Activated CD8-positive, alpha-beta memory T cell treated with anti-CD3 and anti-CD28 coated beads for 1 hour (primary cell): ENCODE results near the gene ZDHHC1.

ENCODE experiments used
- DNase-seq, 2 donors: peaks; one replicate each; pipeline ENCODE4 v3.0.0-alpha.2; 2020; ENCODE audit warnings: low read depth in 1 of 2; ENCODE audit errors: extremely low read depth in 1 of 2

ZDHHC1 gene

GRCh38 chr16:67447508-67448076 is 31.3 kb upstream of the ZDHHC1 start:
- no peak for DNase-seq

- DNase-seq = no peak
Observed at GRCh38 chr16:67446968-67447507, 30.8 kb upstream of the ZDHHC1 start.

DNA sequence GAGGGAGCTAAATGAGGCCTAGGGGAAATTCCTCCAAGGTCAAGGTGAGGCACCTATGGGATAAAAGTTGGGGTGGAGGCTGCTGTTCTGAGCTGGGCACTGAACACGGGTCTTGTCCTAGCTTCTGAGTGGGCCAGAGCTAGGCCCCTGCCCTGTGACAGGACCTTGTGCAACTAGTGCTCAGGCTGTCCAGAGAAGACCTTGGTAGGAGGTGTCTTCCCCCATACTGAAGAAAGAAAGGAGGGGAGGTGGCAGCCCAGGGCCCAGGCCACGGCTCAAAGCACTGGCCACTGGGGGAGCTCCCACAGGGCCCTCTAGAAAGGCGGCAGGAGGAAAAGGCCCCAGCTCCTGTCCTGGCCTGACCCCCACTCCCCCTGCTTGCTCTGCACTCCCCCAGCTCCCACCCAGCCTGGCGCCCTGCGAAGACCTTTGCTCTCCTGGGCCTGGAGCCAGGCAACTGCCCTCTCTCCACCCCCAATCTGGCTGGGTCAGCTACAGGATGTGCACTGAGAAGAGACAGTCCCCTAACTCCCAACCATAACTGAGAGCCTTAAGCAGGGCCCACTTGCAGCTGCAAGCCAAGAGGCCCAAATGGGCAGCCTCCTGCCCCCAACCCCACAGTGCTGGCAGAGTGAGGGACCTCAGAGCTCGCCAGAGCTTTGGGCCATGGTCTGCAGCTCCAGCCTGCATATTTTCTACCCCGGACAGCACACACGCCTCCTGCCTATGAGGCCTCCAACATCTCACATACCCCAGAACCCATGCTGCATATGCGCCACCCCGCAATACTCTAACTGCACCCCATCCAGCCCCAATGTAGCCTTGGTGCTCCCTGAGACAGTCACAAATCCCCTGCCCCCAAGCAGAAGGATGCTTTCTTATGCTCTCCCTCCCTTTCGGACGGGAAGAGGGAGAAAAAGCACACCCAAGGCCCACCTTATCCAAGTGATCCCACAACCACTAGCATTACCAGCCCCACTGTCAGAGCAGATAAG is 29.9 kb upstream of the ZDHHC1 start:
- no peak for DNase-seq

GRCh38 chr16:67445441-67445912 is 29.2 kb upstream of the ZDHHC1 start:
- no peak for DNase-seq

DNA sequence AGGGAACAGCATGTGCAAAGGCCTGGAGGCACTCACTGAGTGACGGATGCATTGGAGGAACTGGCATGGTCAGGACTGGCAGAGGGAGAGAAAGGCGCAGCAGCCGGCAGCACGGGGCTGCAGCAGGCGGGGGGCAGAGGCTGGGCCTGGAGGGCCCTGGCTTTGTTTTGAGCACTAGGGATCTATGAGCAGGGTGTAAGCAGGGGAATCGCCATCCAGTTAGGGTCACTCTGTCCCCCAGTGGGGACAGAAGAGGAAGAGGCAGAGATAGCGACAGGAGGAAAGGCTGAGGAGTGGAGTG is 28.8 kb upstream of the ZDHHC1 start:
- no peak for DNase-seq

DNA sequence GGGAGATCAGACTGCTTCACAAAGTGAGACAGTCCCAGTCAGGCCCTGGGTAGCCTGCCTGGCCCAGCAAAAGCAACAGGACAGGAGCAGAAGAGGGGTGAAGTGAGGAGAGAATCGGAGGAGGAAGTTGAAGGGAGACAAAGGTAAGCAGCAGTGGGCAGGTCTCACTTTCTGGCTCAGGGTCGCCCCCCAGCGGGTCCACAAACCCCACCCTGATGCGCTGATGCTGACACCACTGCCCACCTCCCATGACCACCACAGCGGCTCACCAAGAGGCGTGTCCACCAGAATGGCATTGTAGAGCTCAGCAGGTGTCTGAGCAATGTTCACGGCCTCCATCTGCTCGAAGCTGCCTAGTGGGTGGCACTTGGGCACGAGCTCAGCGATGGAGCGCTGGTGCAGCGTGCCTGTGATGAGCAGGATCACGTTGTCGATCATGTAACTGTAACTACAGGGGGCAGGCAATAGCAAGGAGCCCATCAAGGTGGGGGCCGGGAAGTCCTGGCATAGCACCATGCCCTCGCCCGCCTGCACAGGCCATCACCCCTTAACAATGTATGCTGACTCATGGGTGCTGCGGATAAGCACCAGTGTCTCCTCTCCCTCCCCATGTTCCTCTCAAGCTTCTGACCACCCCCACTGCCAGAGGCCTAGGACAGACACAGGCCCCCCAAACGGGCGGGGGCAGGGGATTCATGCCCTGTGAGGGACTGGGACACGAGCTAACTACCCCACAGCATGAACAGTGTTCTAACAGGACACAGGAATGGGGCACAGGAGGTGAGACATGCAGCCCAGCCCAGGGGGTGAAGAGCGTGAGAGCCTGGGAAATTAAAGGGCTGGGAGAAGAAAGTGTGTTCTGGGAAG is 28.2 kb upstream of the ZDHHC1 start:
- no peak for DNase-seq

DNA sequence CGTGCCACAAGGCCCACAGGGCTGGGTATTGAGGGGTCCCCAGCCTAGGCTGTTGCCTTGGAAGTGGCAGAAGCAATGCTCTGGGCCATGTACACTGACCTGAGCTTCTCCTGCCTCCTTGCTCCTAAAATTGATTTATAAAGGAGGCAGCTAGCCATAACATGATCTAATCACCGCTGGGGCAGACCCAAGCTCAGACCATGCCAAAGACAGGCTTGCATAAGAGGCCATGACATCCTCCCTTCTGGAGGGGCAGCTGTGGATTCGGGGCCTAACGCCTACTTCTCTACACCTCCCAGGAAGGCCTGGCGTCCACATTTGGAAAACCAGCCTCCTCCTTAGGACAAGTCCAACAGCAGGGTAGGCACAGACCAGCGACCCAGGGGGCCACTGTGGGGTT is 27.0 kb upstream of the ZDHHC1 start:
- no peak for DNase-seq

DNA sequence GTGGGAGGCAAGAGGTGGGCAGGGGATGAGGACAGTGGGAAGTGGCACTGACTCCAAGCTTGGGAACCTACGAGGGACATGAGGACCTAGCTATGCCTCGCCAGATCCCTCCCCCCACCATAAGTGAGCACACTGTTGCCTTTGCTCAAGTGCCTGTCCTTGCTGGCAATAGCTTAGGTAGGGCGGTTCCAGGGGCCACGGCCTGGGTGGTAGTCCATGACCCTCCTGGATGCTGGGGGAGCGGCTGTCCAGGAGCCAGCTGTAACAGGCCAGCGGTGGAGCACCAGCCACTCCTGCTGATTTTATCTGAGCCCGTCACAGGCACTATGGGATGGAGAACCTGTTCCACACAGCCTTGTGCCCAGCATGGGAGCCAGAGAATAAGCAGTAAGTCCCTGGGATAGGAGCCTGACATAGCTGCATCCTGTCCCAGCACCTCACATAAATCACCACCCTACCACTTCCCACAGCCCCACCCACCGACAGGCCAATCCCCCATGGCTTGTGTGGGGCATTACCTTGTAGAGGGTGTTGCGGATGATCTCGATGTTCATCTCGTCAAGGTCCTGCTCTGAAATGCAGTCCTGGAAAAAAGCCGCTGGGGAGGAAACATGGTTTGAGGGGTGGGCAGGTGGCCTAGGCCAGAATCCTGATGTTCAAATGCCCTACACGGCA is 26.4 kb upstream of the ZDHHC1 start:
- no peak for DNase-seq

DNA sequence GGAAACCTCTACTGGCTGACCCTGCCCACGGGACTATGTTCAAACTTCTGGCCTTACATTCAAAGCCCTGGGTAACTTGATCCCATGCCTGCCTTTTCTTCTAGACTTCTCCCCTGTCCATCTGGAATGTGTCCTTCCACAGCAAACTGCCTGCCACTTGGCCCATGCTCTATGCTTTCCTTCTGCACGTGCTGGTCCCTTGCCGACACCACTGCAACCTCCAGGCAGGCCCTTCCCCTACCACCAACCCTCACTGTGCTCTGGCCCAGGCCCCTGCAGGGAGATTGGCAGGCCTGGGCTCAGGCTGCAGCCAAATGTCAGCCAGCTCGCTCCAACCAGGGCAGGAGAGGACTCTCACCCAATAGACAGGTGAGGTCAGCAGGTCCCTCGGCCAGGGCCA is 25.6 kb upstream of the ZDHHC1 start:
- no peak for DNase-seq

GRCh38 chr16:67441271-67441753 is 25.0 kb upstream of the ZDHHC1 start:
- DNase-seq = no peak

DNA sequence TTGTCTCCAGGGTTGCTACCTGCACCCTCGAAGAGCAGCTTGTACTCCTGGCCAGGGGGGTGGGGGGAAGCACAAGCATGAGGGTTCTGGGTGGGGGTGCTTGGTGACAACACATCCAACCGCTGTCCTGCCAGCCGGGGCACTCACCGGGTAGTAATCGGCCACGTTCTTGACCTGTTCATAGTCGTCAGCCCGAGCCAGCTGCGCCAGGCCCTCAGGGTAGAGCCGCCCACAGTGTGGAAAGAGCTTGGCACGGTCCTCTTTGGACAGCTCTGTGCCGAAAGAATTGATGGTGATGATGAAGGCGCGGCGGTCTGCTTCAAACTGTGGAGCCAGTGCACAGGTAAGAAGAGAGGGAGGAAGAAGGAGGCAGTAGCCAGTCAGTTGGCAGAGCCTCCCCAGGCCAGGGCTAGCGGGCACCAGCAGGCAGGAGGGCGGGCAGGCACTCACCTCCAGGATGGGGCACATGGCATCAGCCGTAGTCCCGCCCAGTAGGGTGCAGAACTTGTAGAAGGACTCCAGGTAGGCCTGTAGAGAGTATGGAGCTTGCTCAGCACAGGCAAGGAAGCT is 22.6 kb upstream of the ZDHHC1 start:
- DNase-seq = no peak

GRCh38 chr16:67438098-67438791 is 22.0 kb upstream of the ZDHHC1 start:
- no peak for DNase-seq

DNA sequence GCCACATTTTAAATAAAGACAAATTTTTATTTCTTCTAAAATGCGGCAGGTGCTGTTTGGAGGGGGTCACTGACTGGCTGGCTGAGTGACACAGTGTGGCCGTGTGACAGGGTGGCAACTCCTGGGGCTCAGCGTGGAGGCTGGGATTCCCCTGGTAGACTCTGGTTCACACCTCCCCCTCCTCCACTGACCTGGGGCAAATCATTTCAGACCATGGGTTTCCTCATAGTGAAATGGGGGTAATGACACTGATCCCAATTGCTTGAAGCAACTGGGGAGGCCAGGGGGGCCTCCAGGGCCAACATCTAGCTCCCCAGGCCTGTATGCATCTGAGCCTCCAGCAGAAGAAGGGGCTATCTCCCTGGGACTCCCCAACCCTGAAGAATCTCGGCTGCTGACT is 21.2 kb upstream of the ZDHHC1 start:
- no peak for DNase-seq

GRCh38 chr16:67436640-67437193 is 20.4 kb upstream of the ZDHHC1 start:
- DNase-seq = no peak

- no peak for DNase-seq
Observed at GRCh38 chr16:67435758-67436164, 19.5 kb upstream of the ZDHHC1 start.

- no peak for DNase-seq
Observed at GRCh38 chr16:67433131-67433719, 16.9 kb upstream of the ZDHHC1 start.

GRCh38 chr16:67432506-67432890 is 16.2 kb upstream of the ZDHHC1 start:
- DNase-seq = no peak

GRCh38 chr16:67431775-67432505 is 15.7 kb upstream of the ZDHHC1 start:
- DNase-seq = no peak
